Fibroblast of skin of back (primary cell): ENCODE data around the gene CCSER2.
"Not testable (repeated sequence)": the region's sequence is repeated elsewhere in the genome, so short reads cannot be mapped to it uniquely, and the experiment has no call there.

ENCODE experiments used
- DNase-seq: peaks from one replicate; pipeline ENCODE4 v3.0.0-alpha.2; 2013

Gene CCSER2

DNA sequence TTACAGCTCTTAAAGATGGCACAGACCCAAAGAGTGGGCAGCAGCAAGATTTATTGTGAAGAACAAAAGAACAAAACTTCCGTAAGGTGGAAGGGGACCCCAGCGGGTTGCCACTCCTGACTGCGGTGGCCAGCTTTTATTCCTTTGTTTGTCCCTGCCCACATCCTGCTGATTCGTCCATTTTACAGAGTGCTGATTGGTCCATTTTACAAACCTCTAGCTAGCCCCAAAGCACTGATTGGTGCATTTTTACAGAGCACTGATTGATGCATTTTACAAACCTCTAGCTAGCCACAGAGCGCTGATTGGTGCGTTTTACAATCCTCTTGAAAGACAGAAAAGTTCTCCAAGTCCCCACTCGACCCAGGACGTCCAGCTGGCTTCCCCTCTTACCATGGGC is 16.8 kb upstream of the CCSER2 start:
- no peak for DNase-seq

DNA sequence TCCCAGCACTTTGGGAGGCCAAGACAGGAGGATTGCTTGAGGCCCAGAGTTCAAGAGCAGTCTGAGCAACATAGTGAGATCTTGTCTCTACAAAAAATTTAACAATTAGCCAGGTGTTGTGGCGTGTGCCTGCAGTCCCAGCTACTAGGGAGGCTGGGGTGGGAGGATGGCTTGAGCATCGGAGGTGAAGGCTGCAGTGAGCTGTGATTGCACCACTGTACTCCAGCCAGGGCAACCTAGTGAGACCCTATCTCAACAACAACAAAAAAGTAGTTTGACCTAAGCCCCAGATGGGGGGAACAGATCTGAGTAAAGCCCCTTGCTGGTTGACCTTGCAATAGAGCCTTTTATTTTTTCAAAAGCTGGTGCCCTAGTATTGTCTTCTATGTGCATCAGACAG is 15.6 kb upstream of the CCSER2 start:
- DNase-seq, result no peak

DNA sequence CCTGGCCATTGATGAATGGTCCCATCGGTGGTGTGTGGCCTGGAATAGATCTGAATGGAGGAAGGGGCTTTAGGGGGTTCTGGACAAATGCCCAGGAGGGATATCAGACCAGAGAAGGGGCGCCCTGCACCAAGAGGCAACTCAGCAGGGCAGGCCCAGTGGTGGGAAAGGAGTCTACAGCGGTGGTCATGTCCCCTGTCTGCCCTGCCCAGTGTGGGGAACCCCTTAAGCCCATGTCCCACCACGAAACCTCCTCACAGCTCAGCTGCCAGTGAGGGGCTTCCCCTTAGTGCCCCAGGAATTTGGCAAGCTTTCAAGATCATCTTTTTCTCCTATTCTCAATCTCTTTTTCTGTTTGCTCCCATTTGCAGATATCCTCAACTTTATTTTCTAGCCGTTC is 14.1 kb upstream of the CCSER2 start:
- no peak for DNase-seq

DNA sequence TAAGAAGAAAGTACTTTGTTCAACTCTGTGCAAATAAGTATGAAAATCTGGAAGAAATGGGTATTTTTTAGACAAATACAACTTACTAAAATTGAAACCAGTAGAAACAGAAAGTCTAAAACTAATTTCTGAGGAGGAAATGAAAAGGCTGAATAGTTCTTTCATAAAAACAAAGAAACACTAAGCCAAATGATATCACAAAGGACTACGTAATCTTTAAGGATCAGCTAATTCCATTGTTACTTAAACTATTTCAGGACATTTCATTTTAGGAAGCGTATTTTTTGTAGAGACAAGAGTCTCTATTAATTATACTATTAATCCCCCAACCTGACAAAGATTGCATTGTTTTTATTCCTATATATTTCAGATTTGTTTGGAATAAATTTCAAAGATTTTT is 11.2 kb upstream of the CCSER2 start:
- no peak for DNase-seq

DNA sequence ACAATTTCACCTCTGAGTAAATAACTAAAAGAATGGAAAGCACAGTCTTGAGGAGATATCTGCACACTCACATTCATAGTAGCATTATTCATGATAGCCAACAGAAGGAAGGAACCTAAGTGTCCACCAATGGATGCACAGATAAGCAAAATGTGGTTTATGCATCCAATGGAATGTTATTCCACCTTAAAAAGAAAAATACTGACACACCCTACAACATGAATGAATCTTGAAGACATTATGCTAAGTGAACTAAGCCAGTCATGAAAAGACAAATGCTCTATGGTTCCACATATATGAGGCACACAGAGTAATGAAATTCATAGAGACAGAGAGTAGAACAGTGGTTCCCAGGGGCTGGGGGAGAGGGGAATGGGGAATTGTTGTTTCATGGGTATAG is 6.5 kb upstream of the CCSER2 start:
- DNase-seq, result no peak

DNA sequence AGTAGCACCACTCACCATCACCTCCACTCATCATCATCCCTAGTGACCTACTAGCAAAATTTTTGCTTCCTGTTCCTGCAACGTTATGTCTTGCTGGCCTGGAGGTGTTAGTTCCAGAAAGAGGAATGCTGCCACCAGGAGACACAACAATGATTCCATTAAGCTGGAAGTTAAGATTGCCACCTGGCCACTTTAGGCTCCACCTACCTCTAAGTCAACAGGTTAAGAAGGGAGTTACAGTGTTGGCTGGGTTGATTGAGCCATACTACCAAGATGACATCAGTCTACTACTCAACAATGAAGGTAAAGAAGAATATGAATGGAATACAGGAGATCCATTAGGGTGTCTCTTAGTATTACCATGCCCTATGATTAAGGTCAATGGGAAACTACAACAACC is 4.8 kb upstream of the CCSER2 start:
- not testable (repeated sequence) for DNase-seq

DNA sequence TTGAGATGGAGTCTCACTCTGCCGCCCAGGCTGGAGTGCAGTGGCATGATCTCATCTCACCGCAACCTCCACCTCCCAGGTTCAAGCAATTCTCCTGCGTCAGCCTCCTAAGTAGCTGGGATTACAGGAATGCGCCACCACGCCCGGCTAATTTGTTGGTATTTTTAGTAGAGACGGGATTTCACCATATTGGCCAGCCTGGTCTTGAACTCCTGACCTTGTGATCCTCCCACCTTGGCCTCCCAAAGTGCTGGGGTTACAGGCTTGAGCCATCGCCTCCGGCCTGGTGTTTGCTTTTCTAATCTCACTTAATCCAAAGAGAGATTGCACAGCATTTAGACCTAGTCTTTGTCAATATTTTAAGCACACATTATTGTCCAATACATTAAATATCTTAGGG is 1.4 kb upstream of the CCSER2 start:
- not testable (repeated sequence) for DNase-seq

DNA sequence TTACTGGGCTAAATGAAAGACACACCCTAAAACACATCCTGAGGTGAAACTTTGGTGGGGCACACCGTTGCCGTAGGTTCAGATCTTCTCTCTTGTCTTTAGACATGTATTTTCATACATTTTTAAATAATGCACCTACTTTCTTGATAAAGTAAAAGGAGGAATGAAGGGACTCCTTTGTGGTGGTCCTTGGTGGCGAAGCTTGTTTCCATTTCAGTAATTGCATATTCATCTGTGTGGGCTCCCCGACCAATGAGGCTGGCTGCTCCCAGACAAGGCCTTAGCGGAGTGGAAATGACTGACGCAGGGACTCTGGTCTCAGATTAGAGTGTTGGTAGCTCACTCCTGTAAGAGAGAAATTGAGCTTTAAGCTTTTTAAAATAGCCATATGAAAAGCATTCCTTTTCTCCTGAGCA is 815 bp downstream of the CCSER2 start:
- DNase-seq, result peak; percentile 61

DNA sequence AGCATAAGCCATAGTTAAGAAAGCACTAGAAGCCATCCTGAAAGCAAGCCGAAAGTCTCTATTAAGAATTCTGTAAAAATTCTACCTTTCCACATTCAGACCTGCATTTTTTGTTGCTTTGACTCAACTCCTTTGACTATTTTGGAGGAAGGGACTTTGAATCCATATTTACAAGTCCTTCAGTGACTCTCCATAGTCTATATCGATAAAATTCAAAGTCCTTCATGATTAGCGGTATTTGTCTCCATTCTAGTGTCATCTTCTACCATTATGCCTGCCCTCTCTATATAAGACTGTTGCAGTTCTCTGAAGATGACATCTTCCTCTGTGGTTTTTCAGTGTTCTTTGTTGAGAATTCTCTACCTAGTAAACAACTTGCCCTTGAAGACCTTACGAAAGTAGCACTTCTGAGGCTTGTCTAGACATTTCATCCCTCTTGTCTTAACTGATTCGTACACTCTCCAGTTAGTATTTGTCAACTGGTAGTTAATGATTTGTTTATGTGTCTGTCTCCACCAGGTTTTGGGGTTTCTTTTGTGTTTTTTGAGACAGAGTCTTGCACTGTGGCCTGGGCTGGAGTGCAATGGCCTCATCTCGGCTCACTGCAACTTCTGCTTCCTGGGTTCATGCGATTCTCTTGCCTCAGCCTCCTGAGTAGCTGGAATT is 1.7 kb downstream of the CCSER2 start:
- no peak for DNase-seq

DNA sequence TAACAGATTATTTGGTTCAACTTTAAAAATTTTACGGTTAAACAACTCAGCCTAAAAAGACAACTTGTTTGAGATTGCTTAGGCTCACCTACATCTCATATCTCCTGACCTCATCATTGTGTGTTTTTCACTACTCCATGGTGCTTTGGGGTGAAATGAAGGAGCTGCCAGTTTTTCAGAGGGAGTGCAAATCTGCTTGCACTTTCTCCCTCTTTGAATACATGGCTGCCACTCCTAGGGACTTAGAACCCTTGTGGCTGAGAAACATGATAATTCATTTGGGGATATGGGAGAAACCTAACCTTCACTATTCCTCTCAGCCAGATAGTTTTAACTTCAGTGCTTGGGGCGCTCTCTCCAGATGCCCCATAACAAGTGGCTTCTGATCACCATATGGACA is 2.7 kb downstream of the CCSER2 start:
- no peak for DNase-seq

DNA sequence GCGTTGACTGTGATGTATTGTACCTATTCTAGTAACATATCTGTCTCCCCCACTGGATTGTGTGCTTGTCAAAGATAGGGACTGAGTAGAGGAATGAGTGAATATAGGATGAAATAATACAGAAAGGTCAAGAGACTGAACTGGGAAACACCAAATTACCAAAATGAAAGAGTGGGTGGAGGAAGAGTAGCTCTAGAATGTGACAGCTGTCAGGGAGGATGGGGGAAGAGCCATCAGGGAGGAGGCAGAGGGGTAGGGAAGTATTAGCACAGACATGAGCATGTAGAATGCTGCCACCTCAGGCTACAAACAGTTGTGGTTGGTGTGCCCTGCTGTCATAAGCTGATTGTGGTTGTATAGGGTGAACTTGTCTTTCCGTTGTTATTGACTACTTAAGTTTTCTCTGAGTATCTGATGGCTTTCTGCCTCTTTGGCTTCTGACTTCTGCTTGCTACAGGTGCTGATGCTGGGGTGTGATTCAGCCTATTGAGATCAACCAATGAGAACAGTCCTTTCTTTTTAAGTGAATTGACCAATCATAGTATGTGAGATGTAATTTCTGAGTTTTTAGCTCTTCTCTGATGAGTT is 5.6 kb downstream of the CCSER2 start:
- peak; percentile 39 for DNase-seq

DNA sequence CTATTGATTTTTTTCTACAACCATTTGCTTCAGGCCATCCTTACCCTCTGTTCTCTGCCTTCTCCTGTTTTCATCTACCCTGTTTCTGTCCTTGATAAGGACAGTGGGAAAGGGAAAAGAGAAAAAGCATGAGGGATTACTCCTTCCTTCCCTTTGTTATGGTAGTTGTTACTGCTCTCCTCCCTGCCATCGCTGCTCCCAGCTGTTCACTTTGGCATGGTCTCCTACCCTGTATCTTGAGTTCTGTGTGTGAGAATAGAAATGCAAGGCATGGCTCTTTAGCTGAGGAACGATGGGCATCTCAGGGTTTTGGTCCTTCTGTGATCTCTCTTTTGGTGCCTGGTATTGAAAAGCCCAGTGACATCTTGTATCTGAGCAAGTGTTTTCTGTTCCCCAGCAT is 6.4 kb downstream of the CCSER2 start:
- DNase-seq, result no peak

DNA sequence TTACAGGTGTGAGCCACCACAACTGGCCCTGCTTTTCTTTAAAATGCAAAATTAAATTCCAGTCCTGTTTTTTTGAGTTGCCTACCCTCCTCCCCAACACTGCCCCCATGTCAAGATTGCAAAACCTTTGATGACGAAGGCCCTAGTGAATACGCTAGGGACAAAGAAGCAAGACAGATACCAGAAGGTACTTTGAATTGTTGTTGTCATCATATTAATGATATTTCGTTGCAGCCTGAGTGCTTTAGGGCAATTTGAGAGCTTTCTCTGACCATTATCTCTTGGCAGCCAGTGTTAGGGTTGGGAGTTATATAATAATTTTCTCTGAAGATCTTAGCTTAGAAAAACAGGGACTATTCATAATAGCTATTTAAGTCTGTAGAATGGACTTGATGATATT is 7.1 kb downstream of the CCSER2 start:
- DNase-seq, result no peak

DNA sequence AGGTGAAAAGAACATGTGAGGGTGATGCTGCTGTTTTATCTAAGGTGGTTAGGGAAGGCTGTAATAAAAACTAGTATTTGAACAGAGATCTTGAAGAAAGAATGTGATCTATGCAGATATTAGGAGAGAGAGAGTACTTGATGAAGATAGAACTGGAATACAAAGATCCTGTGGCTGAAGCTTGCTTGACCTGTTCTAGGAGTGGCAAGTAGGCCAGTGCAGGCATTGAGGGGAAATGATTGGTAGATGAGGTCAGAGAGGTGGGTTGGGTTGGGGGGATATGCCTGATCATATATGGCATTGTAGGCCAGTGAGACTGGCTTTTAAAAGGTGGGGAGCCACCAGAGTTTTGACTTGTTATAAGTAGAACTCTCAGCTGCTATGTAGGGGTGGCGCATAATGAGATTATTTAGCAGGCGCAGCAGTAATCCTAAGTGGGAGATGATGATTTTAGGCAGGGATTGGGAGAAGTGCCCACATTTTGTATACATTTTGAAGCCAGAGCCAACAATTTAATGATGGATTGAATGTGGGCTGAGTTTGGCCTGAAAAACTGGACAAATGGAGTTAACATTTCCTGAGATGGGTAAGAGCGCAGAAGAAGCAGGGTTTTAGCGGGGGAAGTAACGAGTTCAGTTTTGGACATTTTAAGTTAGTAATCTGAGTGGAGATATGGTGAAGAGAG is 8.2 kb downstream of the CCSER2 start:
- DNase-seq, result no peak

DNA sequence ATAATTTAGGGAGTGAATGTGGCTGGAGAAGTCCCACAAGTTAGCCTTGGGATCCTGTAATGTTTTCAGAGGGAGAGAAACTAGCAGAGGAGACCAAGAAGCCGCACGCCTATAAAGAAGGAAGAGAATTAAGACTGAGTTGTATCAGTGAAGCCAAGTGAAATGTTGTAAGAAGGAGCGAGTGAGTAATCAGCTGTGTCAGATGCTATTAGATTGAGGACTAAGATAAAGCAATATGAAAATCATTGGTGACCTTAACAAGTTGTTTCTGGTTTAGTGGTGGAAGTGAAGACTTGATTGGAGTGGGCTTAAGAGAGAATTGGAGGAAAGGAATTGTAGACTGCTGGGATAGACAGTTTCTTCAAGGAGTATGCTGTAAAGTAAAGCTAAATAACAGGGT is 8.8 kb downstream of the CCSER2 start:
- no peak for DNase-seq

DNA sequence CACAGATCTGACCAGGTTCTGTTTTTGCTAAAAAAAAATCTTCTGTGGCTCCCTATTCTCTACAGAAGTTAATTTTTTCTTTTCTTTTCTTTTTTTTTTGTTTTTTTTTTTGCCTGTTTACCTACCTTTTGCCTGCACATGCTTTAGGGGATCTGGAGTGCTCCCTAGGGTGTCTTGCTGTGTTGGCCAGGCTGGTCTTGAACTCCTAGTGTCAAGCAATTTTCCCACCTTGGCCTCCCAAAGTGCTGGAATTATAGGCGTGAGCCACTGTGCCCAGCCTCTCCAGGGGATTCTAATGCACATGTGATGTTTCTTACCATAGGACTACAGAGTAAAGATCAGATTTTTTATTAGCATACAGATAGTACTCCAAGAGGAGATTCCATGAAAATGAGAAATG is 10.6 kb downstream of the CCSER2 start:
- no peak for DNase-seq

DNA sequence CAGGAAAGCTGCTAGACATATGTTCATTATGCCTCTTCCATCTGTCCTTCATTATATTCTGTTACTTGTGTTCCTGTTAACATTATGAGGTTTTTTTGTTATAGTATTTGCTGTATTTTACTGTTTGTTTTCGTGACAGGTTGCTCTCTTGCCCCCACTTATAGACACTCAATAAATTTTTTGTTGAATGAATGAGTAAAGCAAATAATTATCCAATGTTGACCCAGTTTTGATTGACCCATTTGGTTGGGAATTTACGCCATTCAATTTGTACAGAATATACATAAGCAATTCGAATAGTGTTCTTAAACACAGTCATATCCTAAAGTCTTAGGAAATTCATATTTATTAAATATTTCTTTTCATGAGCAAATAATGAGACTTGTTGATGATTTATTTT is 11.8 kb downstream of the CCSER2 start:
- DNase-seq, result no peak

DNA sequence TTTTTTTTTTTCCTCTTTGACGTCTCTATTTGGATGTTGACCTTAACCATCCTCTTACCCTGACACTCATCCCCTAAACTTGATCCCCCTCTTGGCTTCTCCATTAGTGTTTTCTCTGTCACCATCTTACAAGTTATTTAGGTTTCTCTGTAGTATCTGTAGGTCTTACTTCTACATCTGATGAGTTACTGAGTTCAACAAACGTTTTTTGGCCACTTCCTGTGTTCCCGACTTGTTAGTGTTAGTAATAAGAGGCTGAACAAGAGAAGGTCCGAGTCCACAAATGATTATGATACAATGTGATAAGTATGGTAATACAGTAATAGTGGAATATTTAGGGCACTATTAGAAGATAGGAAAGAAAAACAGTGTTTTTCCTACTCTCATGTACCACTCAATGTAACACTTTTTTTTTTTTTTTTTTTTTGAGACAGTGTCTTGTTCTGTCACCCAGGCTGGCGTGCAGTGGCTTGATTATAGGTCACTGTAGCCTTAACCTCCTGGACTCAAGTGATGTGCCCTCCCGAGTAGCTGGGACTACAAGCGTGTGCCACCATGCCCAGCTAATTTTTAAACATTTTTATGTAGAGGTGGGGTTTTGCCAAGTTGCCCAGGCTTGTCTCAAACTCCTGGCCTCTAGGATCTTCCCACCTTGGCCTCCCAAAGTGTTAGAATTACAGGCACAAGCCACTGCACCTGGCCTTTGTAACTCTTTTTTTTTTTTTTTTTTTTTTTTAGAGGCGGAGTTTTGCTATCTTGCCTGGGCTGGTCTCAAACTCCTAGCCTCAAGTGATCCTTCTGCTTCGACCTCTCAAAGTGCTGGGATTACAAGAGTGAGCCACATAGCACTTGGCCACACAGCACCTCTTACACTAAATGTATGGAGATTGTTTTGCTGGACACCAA is 12.5 kb downstream of the CCSER2 start:
- DNase-seq, result no peak

DNA sequence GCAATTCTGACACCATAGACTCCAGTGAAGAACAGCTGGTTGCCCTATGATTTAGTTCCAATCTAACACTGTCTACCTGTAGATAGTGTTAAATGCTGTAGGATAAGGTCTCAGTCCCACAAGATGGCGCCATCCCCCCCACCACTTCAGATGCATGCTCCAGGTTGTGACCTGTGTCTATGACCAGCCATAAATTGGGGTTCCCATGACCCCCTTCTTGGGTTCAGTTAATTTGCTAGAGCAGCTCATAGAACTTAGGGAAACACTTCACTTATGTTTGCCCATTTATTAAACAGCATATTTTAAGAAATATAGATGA is 13.1 kb downstream of the CCSER2 start:
- no peak for DNase-seq

DNA sequence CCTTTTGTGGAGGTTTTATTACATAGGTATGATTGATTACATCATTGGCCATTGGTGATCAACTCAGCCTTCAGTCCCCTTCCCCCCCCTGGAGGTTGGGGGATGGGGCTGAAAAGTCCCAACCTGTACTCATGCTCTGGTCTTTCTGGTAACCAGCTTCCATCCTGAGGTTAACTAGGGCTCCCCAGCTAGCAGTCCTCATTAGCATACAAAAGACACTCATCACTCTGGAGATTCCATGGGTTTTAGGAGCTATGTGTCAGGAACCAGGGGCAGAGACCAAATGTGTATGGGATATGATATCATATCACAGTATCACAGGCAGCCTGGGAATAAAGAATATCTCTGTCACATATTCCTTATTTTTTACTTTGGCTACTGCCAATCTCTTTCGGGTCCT is 13.6 kb downstream of the CCSER2 start:
- DNase-seq, result peak; percentile 16

DNA sequence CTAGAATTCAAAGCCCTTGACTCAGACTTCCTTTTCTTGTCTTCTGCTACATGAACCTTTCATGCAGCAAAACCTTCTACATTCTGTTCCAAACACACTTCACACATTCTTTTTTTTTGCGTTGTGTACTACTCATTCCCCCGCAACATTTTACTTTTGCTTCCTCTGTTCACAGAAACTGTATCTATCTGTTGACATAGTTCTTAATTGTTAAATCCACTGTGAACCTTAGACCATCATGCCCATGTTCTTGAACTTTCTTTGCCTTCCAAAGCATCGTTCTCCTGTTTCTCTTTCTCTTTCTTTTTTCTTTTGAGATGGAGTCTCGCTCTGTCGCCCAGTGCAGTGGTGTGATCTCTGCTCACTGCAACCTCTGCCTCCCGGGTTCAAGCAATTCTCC is 14.2 kb downstream of the CCSER2 start:
- DNase-seq, result no peak

DNA sequence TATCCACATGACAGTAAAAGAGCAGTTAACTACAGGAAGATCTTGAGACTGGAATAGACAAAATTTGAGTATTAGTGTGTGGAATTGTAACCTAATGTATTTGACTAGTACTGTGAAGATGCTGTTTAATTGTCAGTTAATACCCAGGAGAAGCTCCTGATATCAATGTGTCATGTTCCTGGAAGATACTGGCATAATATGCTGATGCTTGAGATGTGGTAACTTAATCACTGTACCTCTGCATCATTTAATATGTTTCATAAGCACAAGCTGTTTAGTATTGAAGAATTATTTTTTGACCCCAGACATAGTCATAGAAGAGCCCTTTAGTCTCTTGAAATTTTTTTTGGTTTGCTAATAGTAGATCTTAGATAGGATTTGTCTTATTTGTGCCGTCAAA is 15.4 kb downstream of the CCSER2 start:
- no peak for DNase-seq

DNA sequence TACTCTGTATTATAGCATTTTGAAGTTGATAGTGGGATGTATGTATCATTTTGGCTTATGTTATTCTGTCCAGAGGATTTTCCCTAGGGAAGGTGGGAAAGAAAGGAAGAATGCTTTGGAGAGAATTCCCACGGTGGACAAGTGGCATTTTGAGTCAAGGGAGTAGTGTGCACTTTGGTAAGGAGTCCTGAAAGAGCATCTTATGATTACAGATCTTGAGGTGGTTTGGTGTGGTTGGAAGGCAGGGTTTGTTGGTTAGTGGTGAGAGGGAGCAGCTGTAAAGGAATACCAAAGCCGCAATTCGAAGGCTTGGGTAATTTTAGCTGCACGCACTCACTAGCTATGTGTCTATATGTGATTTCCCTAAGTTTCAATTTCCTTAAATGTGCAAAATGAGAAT is 16.1 kb downstream of the CCSER2 start:
- DNase-seq, result peak; percentile 53
